Left ventricle myocardium inferior (tissue), 1 donor: ENCODE data around the gene MRM2. TPM values are rescaled to one million over a fixed set of nuclear protein-coding genes. Genes with fewer than 3 reads are reported as not detected.

Source experiments
- DNase-seq: peaks from one replicate; pipeline ENCODE4 v3.0.0-alpha.2; 2020
- H3K27ac ChIP-seq: fragments of 200-600 bp; replicated peaks from 2 replicates; pipeline ENCODE4 v1.8.0; 2021
- H3K27me3 ChIP-seq: fragments of 200-600 bp; 2 replicates; pipeline ENCODE4 v1.8.0; 2021; ENCODE audit warnings: low read depth
- H3K36me3 ChIP-seq: fragments of 200-600 bp; 2 replicates; pipeline ENCODE4 v1.8.0; 2021
- H3K4me1 ChIP-seq: fragments of 200-600 bp; 2 replicates; pipeline ENCODE4 v1.8.0; 2021
- H3K4me3 ChIP-seq: fragments of 200-600 bp; 2 replicates; pipeline ENCODE4 v1.8.0; 2021; ENCODE audit warnings: mild to moderate bottlenecking, moderate library complexity
- H3K9me3 ChIP-seq: fragments of 200-600 bp; replicated peaks from 2 replicates; pipeline ENCODE4 v1.8.0; 2021
- intact Hi-C: fragments of 100-400 bp; cut with micrococcal nuclease; formaldehyde crosslinking; loops from one replicate; pipeline ENCODE4 v1.11.0; 2022
- total RNA-seq: library from RNA; stranded (reverse); fragmentation: NEBNext Ultra II Directional; extraction: Animal tissue kit (Norgen Biotek cat#: 25700); gene quantifications from one replicate; pipeline ENCODE4 v1.2.1, GENCODE V29; 2021
- TF ChIP-seq, protein P1 (sequence below): fragments of 200-600 bp; IDR thresholded peaks from 2 replicates; pipeline ENCODE4 v1.8.0; 2021; ENCODE audit warnings: antibody characterized with exemption, mild to moderate bottlenecking, borderline replicate concordance
- donor health status: DM: no; HTN: yes; CAD: no; lungs with severe emphysema.

The MRM2 gene
- total RNA-seq, 1 donor from 2014 or later = 19.9 TPM

DNA sequence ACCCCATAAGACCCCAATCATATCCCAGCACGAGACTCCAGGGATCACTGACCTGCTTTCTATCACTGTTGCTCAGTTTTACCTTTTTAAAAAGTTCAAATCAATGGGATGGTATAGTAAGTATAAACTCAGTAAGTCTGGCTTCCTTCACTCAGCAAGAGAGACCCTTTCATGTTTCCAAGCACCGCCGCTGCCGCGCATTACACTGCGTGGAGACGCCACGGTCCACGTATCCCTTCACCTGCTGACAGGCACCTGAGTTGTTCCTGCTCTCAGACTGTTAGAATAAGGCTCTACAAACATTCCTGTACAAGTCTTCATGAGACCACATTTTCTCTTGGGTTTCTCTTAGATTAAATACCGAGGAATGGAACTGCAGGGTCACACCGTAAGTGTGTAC lies 37.6 kb downstream of the MRM2 start:
- Histone ChIP-seq H3K36me3 (peaks cover 27% of the 10 kb centered on the region), H3K4me1 (peaks cover 13% of the 10 kb centered on the region), H3K27me3 (no peaks in the 10 kb centered on the region), H3K4me3 (no peak overlapping the region), H3K27ac (no peak overlapping the region), H3K9me3 (no peaks in the 10 kb centered on the region)
- TF ChIP-seq, protein P1, sequence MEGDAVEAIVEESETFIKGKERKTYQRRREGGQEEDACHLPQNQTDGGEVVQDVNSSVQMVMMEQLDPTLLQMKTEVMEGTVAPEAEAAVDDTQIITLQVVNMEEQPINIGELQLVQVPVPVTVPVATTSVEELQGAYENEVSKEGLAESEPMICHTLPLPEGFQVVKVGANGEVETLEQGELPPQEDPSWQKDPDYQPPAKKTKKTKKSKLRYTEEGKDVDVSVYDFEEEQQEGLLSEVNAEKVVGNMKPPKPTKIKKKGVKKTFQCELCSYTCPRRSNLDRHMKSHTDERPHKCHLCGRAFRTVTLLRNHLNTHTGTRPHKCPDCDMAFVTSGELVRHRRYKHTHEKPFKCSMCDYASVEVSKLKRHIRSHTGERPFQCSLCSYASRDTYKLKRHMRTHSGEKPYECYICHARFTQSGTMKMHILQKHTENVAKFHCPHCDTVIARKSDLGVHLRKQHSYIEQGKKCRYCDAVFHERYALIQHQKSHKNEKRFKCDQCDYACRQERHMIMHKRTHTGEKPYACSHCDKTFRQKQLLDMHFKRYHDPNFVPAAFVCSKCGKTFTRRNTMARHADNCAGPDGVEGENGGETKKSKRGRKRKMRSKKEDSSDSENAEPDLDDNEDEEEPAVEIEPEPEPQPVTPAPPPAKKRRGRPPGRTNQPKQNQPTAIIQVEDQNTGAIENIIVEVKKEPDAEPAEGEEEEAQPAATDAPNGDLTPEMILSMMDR = no peak
- DNase-seq = no peak
- intact Hi-C loops = no loop called here

DNA sequence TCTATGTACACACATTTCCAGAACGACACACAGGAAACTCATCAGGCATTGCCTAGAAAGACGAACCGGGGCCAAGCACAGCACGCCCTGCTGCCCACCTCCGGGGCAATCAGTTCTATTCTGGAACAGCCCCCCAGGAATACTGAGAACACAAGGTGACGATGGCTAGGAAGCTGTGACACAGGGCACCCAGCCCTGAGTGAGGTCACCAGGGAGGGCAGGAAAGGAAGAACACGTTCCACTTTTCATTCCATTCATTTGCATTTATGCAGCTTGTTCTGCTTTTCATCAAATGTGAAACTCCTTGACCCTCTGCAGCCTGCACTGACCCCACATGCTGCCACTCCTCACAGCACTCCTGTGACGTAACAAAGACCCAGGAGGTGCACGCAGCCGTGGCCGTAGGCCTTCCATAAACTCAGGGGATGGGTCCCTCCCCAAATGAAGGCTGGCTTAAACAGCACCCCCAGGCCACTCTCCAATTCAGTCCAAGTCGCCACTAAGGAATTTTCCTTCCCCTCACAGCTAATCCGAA lies 38.2 kb downstream of the MRM2 start:
- Histone ChIP-seq H3K9me3 (no peaks in the 10 kb centered on the region), H3K27me3 (no peaks in the 10 kb centered on the region), H3K4me1 (peaks cover 13% of the 10 kb centered on the region), H3K27ac (no peak overlapping the region), H3K4me3 (no peak overlapping the region), H3K36me3 (peaks cover 32% of the 10 kb centered on the region)
- TF ChIP-seq, protein P1 = no peak
- intact Hi-C loops = no loop called here
- no peak for DNase-seq

DNA sequence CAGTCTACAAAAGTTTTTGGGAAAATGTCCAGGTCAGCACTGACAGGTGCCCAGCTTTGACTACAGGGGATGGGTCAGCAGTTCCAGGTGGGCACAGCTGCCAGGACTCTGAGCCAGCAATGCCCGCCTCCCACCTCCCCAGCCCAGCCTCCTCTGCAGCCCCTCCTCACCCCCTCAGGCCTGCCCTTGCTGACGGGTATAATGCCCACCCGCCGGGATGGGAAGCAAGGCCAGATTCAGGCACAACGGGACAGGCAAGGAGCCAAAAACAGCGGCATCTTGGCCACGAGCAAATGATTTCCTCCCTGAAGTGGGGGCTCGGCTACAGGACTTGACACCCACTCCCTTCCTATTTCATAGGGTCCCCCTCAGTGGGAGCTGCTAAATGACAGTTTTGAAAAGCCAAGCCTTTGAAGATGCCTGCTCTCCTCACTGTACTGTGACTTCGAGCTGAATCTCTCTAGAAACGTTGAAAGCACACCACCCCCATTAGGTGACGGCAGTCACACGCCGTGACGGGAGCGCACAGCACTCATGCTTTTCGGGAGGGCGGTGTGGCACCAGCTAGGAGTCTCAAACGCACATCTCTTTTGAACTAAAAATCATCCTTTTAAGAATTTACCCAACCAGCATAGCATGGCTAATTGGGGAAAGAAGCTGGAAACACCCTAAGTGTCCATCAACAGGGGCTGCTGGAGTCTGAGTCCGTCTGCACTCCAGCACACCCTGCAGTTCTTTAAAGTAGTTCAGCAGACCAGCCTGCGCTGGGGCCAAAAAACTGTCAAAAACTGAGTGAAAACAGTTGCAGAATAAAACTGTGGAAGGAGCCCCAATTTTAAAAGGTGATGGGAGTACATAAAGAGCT lies 38.9 kb downstream of the MRM2 start:
- Histone ChIP-seq H3K4me3 (no peak overlapping the region), H3K36me3 (peaks cover 28% of the 10 kb centered on the region), H3K27me3 (no peaks in the 10 kb centered on the region), H3K4me1 (peaks cover 13% of the 10 kb centered on the region), H3K9me3 (no peaks in the 10 kb centered on the region), H3K27ac (no peak overlapping the region)
- no peak for DNase-seq
- TF ChIP-seq, protein P1 = no peak
- intact Hi-C loops = no loop called here

DNA sequence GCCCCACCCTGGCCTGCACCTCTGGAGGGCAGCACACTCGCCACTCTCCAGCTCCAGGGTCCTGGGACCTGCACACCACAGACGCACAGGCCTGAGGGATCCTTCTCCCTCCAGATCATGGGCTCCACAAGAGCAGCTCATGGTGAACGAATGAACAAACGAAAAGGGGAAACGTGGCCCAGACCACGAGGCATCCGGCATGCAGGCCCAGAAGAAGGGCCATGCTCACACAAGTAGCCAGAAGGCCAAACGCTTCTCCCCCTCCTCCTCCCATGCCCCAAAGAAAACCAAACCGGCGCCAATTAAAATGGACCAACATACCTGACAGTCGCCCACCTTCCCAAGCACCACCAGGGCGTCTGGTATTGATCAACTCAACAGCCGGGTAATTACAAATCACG lies 39.6 kb downstream of the MRM2 start:
- H3K4me1 ChIP-seq = peaks cover 18% of the 10 kb centered on the region
- no peak for DNase-seq
- no peak overlapping the region for H3K4me3 ChIP-seq
- peaks cover 22% of the 10 kb centered on the region for H3K36me3 ChIP-seq
- no peak overlapping the region for H3K27ac ChIP-seq
- no peaks in the 10 kb centered on the region for H3K27me3 ChIP-seq
- TF ChIP-seq, protein P1 = no peak
- intact Hi-C loops = no loop called here
- no peaks in the 10 kb centered on the region for H3K9me3 ChIP-seq

DNA sequence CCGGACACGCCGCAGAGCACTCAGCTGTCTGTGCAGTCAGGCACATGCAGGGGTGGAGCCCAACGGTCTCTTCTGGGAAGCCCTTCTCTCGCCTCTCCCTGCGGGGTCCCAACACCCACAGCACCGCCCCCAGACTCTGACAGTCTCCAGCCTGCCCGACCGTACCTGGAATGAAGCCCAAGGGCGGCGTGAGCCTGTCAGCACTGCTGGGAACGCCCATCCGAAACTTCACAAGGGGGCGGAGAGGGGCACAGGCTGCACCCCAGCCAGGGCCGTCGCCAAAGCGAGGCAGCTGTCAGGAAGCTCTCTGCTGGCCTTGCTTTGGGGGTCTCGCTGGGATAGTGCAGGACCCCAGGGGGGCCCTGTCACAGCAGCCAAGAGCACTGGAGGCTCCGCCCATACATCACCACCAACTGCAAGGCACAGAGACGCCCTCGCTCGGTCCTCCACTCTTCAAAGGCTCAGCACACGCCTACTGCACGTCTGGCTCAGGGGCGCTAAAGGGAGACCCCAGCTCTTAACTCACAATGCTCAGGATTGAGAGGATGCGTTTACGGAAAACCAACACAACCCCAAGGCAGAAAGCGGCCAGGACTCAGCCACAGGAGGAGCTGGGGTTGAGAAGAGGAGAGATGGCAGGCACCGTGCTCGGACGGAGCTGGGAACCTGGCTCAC lies 40.2 kb downstream of the MRM2 start:
- Histone ChIP-seq H3K27me3 (no peaks in the 10 kb centered on the region), H3K4me1 (peaks cover 24% of the 10 kb centered on the region), H3K27ac (no peak overlapping the region), H3K4me3 (no peak overlapping the region), H3K9me3 (no peaks in the 10 kb centered on the region), H3K36me3 (peaks cover 18% of the 10 kb centered on the region)
- TF ChIP-seq, protein P1 = no peak
- DNase-seq = no peak
- intact Hi-C loops = no loop called here
